T-helper 1 cell treated with Interleukin-12 subunit alpha and Interleukin-12 subunit beta and Interleukin-4 antibody, amounts not matched to agents 30 μg/mL and 1 μg/mL, for 36 hours (primary cell): Measurements from ENCODE around the gene KANSL1.

ENCODE experiments used
- H3K27ac Mint-ChIP-seq: one replicate; pipeline ENCODE4 v1.8.0; 2021; ENCODE audit warnings: mild to moderate bottlenecking, mixed read lengths
- H3K27me3 Mint-ChIP-seq: one replicate; pipeline ENCODE4 v1.8.0; 2021; ENCODE audit warnings: low read depth, mixed read lengths
- H3K36me3 Mint-ChIP-seq: one replicate; pipeline ENCODE4 v1.8.0; 2021; ENCODE audit warnings: low read depth, mixed read lengths
- H3K4me1 Mint-ChIP-seq: one replicate; pipeline ENCODE4 v1.8.0; 2021; ENCODE audit warnings: low read depth, mixed read lengths
- H3K4me3 Mint-ChIP-seq: one replicate; pipeline ENCODE4 v1.8.0; 2021; ENCODE audit warnings: mild to moderate bottlenecking, moderate library complexity, mixed read lengths
- H3K9me3 Mint-ChIP-seq: one replicate; pipeline ENCODE4 v1.8.0; 2021; ENCODE audit warnings: mixed read lengths

Gene KANSL1

DNA sequence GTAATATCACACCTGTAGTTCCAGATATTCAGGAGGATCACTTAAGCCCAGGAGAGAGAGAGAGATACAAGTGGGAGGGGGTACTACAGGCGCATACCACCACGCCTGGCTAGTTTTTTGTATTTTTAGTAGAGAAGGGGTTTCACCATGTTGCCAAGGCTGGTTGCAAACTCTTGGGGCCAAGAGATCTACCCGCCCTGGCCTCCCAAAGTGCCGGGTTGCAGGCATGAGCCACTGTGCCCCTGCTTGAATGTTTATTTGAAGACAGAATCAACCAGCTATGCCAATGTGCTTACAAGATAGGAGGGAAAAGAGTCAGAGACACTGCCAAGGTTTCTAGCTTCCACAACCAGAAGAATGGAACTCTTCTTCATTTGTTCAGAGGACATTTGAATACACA lies 106.4 kb downstream of the KANSL1 start:
- Mint-ChIP-seq H3K9me3 (no peaks in the 10 kb centered on the region), H3K27me3 (no peaks in the 10 kb centered on the region), H3K27ac (no peak overlapping the region), H3K4me3 (no peak overlapping the region), H3K4me1 (peaks cover 29% of the 10 kb centered on the region), H3K36me3 (peaks cover 29% of the 10 kb centered on the region)

DNA sequence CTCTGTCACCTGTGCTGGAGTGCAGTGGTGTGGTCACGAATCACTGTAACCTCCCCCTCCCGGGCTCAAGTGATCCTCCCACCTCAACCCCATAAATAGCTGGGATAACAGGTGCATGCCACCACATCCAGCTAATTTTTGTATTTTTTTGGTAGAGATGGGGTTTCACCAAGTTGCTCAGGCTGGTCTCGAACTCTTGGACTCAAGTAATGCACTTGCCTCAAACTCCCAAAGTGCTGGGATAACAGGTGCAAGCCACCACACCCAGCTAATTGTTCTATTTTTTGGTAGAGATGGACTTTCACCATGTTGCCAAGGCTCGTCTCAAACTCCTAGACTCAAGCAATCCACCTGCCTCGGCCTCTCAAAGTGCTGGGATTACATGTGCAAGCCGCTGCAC lies 107.7 kb downstream of the KANSL1 start:
- Mint-ChIP-seq H3K27me3 (no peaks in the 10 kb centered on the region), H3K36me3 (peaks cover 29% of the 10 kb centered on the region), H3K4me3 (no peak overlapping the region), H3K27ac (no peak overlapping the region), H3K9me3 (no peaks in the 10 kb centered on the region), H3K4me1 (peaks cover 28% of the 10 kb centered on the region)

DNA sequence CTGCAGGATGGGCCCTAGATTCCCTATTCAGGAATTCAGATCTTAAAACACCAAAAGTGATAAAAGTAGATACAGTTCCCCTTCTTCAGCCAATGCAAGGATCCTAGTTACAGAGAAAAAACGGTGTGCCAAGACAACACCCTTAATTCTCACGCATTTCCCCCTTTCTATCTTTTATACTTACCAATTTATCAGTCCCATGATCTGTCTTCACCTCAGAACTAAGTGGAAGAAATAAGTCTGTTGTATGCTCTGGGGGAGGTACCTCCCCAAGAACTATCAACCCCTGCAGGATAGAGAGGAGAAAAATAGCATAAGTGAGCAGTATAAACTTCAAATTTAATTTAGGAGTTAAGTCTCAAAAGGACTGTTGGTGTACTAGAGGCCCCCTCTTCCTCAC lies 111.0 kb downstream of the KANSL1 start:
- Mint-ChIP-seq H3K4me3 (no peak overlapping the region), H3K27me3 (no peaks in the 10 kb centered on the region), H3K9me3 (no peaks in the 10 kb centered on the region), H3K27ac (no peak overlapping the region), H3K36me3 (peaks cover 13% of the 10 kb centered on the region), H3K4me1 (peaks cover 11% of the 10 kb centered on the region)

DNA sequence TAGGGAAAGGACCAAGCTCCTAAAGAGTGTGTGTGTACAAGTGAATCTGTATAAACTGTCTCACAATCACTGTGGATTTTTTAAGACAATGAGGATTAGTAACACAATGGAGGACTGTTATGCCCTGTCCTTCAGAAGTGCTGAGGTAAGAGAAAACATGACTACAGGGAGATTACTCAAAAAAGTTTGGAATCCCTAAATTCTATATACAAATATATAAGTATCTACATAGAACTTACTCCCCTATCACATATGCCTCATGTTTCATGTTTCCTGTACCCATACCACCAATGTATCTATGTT lies 112.3 kb downstream of the KANSL1 start:
- H3K27me3 Mint-ChIP-seq = no peaks in the 10 kb centered on the region
- no peak overlapping the region for H3K4me3 Mint-ChIP-seq
- peaks cover 9% of the 10 kb centered on the region for H3K4me1 Mint-ChIP-seq
- H3K27ac Mint-ChIP-seq = no peak overlapping the region
- H3K36me3 Mint-ChIP-seq = peaks cover 11% of the 10 kb centered on the region
- H3K9me3 Mint-ChIP-seq = no peaks in the 10 kb centered on the region

DNA sequence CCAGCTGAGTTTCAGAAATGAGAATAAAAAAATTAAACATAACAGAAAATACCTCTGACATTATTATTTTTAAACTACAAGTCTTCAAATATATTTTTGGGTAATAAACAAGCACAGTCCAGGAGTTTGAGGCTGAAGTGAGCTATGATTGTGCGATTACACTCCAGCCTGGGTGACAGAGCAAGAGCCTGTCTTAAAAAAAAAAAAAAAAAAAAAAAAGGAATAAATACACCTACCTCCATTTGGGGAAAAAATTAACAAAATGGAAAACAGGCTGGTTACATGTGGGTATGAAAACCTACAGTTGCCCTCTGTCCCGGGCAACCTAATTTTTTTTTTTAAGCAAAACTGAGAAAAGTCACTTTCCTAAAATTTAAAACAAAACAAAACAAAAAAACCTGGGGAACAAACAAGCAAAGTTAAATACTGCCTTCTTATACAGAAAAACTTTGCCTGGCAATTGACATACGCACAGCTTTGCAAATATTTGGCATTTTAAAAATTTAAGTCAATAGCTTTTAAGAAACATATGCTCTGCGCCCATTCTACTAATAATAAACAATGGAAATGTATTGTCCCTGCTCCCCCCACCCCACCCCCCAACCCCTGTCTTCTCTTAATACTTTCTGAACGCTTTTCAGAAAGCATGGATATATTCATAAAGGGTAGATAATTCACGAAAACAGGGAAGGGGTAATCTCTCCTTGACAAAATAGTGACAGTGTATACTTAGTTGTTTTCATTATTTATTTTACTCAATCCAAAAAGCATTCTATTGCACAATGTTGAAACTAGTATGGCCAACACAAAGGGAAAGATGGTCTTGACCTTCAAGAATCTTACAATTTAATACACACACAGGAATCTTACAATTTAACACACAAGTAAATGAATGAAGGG lies 112.9 kb downstream of the KANSL1 start:
- H3K4me1 Mint-ChIP-seq = peaks cover 9% of the 10 kb centered on the region
- no peak overlapping the region for H3K4me3 Mint-ChIP-seq
- peaks cover 11% of the 10 kb centered on the region for H3K36me3 Mint-ChIP-seq
- no peaks in the 10 kb centered on the region for H3K27me3 Mint-ChIP-seq
- no peaks in the 10 kb centered on the region for H3K9me3 Mint-ChIP-seq
- H3K27ac Mint-ChIP-seq = no peak overlapping the region

DNA sequence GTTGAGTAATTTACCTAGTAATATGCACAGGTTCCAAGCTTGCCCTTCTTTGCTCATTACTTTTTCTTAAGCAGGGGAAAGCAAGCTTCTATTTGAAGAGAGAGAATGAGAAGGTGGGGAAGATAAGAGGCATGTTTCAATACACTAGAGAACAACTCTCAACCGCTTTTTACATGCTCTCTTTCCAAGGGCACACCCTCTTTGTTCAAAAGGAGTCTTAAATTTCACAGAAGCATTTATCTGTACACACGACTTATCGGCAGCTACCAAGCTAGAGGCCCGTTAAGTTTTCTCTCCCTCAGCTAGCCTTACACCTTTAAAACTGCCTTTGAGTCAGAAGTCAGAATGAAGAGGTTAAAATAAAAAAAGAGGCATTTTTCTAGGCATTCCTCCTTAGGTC lies 114.6 kb downstream of the KANSL1 start:
- Mint-ChIP-seq H3K27me3 (no peaks in the 10 kb centered on the region), H3K4me3 (no peak overlapping the region), H3K36me3 (peaks cover 10% of the 10 kb centered on the region), H3K4me1 (peaks cover 9% of the 10 kb centered on the region), H3K27ac (no peak overlapping the region), H3K9me3 (no peaks in the 10 kb centered on the region)

DNA sequence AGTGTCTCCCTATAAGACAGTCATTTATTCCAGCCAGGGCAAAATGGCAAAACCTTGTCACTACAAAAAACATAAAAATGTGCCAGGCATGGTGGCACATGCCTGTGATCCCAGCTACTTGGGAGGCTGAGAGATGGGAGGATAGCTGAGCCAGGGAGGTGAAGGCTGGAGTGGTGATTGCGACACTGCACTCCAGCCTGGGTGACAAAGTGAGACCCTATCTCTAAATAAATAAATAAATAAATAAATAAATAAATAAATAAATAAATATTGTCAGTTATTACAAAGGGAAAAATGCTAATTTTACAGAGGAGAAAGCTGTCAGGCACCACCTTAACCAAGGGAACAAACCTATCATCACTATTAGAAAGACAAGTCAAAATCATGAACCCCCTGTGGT lies 118.7 kb downstream of the KANSL1 start:
- Mint-ChIP-seq H3K4me1 (peaks cover 13% of the 10 kb centered on the region), H3K4me3 (no peak overlapping the region), H3K9me3 (no peaks in the 10 kb centered on the region), H3K27ac (no peak overlapping the region), H3K36me3 (peaks cover 5% of the 10 kb centered on the region), H3K27me3 (no peaks in the 10 kb centered on the region)

DNA sequence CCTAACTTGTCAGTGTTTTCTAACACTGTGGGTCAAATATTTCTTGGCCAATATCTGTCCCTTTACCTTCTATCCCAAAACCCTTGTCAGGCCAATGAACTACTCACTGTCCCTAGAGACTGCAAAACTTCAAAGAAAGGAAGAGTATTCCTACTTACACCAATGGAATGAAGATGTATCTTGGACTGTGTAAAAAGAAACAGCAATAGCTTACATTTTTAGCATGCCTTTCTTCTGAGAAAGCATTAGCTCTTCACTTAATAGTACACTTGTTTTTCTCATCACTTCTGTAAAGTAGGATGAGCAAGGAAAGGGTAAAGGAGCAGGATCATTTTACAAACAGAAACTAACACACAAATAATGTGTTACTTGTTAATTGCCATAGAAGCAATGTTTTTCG lies 120.2 kb downstream of the KANSL1 start:
- Mint-ChIP-seq H3K4me3 (no peak overlapping the region), H3K36me3 (peaks cover 5% of the 10 kb centered on the region), H3K27ac (no peak overlapping the region), H3K4me1 (peaks cover 13% of the 10 kb centered on the region), H3K27me3 (no peaks in the 10 kb centered on the region), H3K9me3 (no peaks in the 10 kb centered on the region)

DNA sequence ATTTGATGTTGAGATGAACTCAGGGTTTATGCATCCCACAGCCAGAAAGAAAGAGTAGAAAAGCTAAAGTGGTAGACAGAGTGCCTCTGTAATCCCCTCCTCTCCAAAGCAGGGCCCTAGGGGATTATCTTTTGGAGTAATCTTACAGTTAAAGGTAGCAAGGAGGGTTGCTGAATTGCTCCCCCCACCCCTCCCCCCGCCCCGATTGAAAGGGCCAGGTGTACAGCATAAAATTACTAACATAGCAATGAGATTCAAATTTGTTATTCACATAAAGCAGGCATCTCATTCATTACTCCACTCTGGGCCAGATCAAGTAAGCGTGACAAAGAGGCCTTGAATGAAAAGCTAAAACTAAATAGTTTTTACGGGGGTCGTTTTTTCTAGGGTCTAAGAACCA lies 121.4 kb downstream of the KANSL1 start:
- H3K36me3 Mint-ChIP-seq = peaks cover 7% of the 10 kb centered on the region
- no peaks in the 10 kb centered on the region for H3K27me3 Mint-ChIP-seq
- H3K9me3 Mint-ChIP-seq = no peaks in the 10 kb centered on the region
- no peak overlapping the region for H3K27ac Mint-ChIP-seq
- H3K4me1 Mint-ChIP-seq = peaks cover 13% of the 10 kb centered on the region
- H3K4me3 Mint-ChIP-seq = no peak overlapping the region

DNA sequence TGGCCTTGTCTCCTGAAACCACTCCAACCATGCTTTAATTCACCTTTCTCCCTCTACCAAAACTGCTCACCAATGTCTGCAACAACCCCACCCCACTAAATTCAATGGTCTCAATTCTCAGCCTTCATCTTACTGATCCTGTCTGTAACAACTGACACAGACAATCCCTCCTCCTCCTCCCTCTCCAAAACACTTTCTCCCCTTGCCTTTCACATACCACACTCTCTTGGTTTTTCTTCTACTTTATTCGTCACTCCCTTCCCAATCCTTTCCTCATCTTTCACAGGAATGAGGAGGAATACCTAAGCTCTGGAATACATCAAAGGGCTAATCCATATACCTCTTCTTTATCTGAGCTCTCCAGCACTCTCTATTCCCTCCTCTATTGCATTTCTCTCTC lies 128.8 kb downstream of the KANSL1 start:
- H3K4me3 Mint-ChIP-seq = no peak overlapping the region
- no peak overlapping the region for H3K27ac Mint-ChIP-seq
- no peaks in the 10 kb centered on the region for H3K9me3 Mint-ChIP-seq
- H3K27me3 Mint-ChIP-seq = no peaks in the 10 kb centered on the region
- H3K4me1 Mint-ChIP-seq = peaks cover 2% of the 10 kb centered on the region
- H3K36me3 Mint-ChIP-seq = peaks cover 18% of the 10 kb centered on the region

DNA sequence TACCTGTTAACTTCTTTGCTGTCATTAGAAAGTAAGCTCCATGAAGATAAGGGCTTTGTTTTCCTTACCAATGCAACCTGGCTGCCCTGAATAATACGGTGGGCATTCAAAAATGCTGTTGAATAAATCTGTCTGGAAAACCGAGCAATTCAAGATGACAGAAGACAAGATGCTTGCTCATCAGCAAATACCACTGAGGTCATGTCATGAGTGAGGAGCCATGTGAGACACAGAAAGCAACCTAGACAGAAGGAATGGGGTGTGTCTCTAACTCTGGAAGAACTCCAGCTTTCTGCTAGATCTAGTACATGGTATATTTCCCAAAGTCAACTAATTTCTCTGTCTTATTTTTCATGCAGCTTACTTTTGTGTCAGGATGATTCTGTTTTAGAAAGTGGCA lies 130.0 kb downstream of the KANSL1 start:
- peaks cover 18% of the 10 kb centered on the region for H3K36me3 Mint-ChIP-seq
- no peaks in the 10 kb centered on the region for H3K9me3 Mint-ChIP-seq
- no peak overlapping the region for H3K27ac Mint-ChIP-seq
- H3K4me1 Mint-ChIP-seq = peaks cover 2% of the 10 kb centered on the region
- no peak overlapping the region for H3K4me3 Mint-ChIP-seq
- no peaks in the 10 kb centered on the region for H3K27me3 Mint-ChIP-seq

DNA sequence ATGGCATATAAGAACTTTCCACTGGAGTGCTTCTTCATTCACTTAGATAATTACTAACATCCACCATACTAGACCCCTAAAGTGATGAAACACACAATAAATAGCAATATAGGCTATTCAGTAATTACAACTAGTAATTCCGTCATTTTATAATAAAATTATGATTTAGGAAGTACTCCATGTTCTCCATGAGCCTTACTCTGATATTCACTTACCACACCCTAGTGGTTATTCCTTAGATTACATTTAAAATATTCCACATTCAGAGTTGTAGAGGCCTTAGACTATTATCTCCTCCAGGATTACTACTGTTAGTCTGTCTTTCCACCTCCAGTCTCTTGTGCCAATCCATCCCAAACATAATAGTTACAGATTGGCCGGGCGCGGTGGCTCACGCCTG lies 131.8 kb downstream of the KANSL1 start:
- Mint-ChIP-seq H3K9me3 (no peaks in the 10 kb centered on the region), H3K27ac (no peak overlapping the region), H3K27me3 (no peaks in the 10 kb centered on the region), H3K36me3 (peaks cover 16% of the 10 kb centered on the region), H3K4me3 (no peak overlapping the region), H3K4me1 (peaks cover 7% of the 10 kb centered on the region)

DNA sequence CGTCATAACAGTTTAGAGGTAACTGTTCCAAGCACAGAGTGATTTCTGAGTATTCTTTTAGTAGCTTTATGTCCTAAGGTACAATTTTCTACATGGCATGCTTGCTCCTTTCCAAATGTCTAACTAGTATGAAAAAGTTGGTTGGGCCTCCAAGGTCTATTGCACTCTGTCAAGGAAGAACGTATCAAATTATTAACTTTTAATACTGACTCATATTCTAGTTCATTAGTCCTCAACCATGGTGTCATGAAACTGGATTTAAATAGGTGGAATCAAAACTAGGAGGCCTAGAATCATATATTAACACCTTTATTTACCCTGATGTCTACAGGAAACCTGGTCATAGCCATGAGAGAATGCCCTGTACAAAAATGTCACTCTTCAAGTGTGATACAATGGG lies 132.8 kb downstream of the KANSL1 start:
- no peaks in the 10 kb centered on the region for H3K9me3 Mint-ChIP-seq
- H3K27me3 Mint-ChIP-seq = no peaks in the 10 kb centered on the region
- no peak overlapping the region for H3K27ac Mint-ChIP-seq
- H3K4me1 Mint-ChIP-seq = peaks cover 7% of the 10 kb centered on the region
- no peak overlapping the region for H3K4me3 Mint-ChIP-seq
- peaks cover 11% of the 10 kb centered on the region for H3K36me3 Mint-ChIP-seq

DNA sequence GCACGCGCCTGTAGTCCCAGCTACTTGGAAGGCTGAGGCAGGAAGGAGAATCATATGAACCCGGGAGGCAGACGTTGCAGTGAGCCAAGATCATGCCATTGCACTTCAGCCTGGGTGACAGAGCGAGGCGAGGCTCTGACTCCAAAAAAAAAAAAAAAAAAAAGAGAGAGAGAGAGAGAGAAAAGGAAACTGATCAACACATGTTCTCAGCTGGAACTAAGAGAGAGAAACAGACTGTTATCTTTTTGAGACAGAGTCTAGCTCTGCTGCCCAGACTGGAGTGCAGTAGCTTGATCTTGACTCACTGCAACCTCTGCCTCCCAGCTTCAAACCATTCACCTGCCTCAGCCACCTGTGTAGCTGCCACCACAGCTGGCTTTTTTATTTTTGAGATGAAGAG lies 133.7 kb downstream of the KANSL1 start:
- Mint-ChIP-seq H3K27ac (no peak overlapping the region), H3K9me3 (no peaks in the 10 kb centered on the region), H3K4me3 (no peak overlapping the region), H3K4me1 (peaks cover 8% of the 10 kb centered on the region), H3K27me3 (no peaks in the 10 kb centered on the region), H3K36me3 (peaks cover 13% of the 10 kb centered on the region)

DNA sequence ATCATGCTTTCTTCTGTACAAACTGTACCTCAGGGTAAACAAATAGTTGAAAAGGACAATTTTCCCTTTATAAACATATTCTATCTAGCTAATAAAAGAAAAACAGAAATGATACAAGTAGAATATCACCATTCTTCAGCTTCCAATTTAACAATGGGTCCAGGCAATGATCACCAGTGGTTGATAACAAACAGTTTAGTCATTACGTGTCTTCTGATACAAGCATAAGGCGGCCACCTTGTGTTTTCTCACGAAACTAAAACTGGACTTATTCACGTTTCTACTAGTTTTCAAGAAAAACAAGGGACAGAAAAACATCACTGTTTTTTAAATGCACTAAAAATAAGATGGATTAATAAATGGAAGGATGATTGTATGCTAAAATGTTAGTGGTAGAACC lies 135.9 kb downstream of the KANSL1 start:
- Mint-ChIP-seq H3K9me3 (no peaks in the 10 kb centered on the region), H3K27me3 (no peaks in the 10 kb centered on the region), H3K4me3 (no peak overlapping the region), H3K27ac (no peak overlapping the region), H3K4me1 (peaks cover 12% of the 10 kb centered on the region), H3K36me3 (peaks cover 19% of the 10 kb centered on the region)
